Measurements from ENCODE around the gene IPO4. TPM values are rescaled to one million over a fixed set of nuclear protein-coding genes. Genes with fewer than 3 reads are reported as not detected.
A peak's percentile ranks its signal among the peaks of the same experiment; 100 is the strongest.

The IPO4 gene
- total and polyA plus RNA-seq, 2 of the 13 experiments (the other 11 are each of a cell fraction or from before 2014, with no cell fraction given) = 39.0 to 179 TPM

DNA sequence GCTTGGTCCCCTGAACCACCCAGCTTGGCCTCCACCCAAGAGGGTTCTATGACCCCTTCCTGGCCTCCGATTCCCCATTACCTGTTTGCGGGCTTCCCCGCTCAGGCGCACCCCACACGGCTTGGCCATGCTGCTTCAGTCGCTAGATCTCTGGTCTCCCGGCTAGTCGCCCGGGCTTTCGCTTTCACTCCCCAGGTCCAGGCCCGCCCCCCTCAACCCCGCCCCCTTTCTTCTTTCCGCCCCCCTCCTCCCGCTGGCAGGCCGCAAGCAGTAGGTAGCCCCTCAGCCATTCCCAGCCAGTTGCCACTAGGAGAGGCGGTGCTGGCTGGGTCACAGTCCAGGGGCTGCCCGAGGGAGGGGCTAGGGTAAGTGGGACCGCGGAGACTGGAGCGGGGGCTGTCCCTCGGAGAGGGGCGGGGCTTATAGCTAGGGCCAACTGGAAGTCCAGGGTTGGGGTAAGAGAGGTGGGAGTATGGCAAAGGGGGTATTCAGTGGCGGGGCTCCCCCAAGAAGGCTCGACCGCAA, 42.1 kb downstream of the IPO4 start, which contains the start of gene PSME2 (continued):
- TF ChIP-seq, protein P1, sequence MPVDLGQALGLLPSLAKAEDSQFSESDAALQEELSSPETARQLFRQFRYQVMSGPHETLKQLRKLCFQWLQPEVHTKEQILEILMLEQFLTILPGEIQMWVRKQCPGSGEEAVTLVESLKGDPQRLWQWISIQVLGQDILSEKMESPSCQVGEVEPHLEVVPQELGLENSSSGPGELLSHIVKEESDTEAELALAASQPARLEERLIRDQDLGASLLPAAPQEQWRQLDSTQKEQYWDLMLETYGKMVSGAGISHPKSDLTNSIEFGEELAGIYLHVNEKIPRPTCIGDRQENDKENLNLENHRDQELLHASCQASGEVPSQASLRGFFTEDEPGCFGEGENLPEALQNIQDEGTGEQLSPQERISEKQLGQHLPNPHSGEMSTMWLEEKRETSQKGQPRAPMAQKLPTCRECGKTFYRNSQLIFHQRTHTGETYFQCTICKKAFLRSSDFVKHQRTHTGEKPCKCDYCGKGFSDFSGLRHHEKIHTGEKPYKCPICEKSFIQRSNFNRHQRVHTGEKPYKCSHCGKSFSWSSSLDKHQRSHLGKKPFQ (CRISPR knock-in tag; IDR thresholded peaks at IDR 0.05; ENCODE audit: insufficient replicate concordance) = no peak
- TF ChIP-seq NFYB (CRISPR knock-in tag; IDR thresholded peaks at IDR 0.05) (peak; percentile 61), SMAD1 (CRISPR knock-in tag; IDR thresholded peaks at IDR 0.05; ENCODE audit: borderline replicate concordance, low read depth) (no peak), HNRNPLL (IDR thresholded peaks at IDR 0.05; ENCODE audit: low read depth, low read length, poor library complexity, severe bottlenecking) (peak; percentile 87), GFI1 (CRISPR knock-in tag; IDR thresholded peaks at IDR 0.05; ENCODE audit: borderline replicate concordance) (no peak), SP5 (CRISPR knock-in tag; IDR thresholded peaks at IDR 0.05; ENCODE audit: borderline replicate concordance, low read depth) (peak; percentile 95), ZNF329 (CRISPR knock-in tag; IDR thresholded peaks at IDR 0.05; ENCODE audit: low read depth) (no peak), PTBP1 (IDR thresholded peaks at IDR 0.05; ENCODE audit: low read depth, low read length, poor library complexity, severe bottlenecking) (peak; percentile 90), KLF9 (CRISPR knock-in tag; IDR thresholded peaks at IDR 0.05; ENCODE audit: low read depth) (no peak), ARNTL (CRISPR knock-in tag; IDR thresholded peaks at IDR 0.05) (no peak; the same call in 1 of the 2 replicates), ZNF788 (CRISPR knock-in tag; IDR thresholded peaks at IDR 0.05; ENCODE audit: borderline replicate concordance) (0 out of 2 replicates have a peak, but pooled peaks have one; percentile 80), ZFP90 (CRISPR knock-in tag; IDR thresholded peaks at IDR 0.05; ENCODE audit: borderline replicate concordance) (peak; percentile 21; the same call in 1 of the 2 replicates)
- TF ChIP-seq, protein P2, sequence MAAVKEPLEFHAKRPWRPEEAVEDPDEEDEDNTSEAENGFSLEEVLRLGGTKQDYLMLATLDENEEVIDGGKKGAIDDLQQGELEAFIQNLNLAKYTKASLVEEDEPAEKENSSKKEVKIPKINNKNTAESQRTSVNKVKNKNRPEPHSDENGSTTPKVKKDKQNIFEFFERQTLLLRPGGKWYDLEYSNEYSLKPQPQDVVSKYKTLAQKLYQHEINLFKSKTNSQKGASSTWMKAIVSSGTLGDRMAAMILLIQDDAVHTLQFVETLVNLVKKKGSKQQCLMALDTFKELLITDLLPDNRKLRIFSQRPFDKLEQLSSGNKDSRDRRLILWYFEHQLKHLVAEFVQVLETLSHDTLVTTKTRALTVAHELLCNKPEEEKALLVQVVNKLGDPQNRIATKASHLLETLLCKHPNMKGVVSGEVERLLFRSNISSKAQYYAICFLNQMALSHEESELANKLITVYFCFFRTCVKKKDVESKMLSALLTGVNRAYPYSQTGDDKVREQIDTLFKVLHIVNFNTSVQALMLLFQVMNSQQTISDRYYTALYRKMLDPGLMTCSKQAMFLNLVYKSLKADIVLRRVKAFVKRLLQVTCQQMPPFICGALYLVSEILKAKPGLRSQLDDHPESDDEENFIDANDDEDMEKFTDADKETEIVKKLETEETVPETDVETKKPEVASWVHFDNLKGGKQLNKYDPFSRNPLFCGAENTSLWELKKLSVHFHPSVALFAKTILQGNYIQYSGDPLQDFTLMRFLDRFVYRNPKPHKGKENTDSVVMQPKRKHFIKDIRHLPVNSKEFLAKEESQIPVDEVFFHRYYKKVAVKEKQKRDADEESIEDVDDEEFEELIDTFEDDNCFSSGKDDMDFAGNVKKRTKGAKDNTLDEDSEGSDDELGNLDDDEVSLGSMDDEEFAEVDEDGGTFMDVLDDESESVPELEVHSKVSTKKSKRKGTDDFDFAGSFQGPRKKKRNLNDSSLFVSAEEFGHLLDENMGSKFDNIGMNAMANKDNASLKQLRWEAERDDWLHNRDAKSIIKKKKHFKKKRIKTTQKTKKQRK (IDR thresholded peaks at IDR 0.05; ENCODE audit: low read length) = no peak
- TF ChIP-seq, protein P3, sequence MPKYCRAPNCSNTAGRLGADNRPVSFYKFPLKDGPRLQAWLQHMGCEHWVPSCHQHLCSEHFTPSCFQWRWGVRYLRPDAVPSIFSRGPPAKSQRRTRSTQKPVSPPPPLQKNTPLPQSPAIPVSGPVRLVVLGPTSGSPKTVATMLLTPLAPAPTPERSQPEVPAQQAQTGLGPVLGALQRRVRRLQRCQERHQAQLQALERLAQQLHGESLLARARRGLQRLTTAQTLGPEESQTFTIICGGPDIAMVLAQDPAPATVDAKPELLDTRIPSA (CRISPR knock-in tag; IDR thresholded peaks at IDR 0.05; ENCODE audit: borderline replicate concordance) = no peak
- TF ChIP-seq, protein P4, sequence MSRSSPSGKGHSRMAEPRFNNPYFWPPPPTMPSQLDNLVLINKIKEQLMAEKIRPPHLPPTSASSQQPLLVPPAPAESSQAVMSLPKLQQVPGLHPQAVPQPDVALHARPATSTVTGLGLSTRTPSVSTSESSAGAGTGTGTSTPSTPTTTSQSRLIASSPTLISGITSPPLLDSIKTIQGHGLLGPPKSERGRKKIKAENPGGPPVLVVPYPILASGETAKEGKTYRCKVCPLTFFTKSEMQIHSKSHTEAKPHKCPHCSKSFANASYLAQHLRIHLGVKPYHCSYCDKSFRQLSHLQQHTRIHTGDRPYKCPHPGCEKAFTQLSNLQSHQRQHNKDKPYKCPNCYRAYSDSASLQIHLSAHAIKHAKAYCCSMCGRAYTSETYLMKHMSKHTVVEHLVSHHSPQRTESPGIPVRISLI (CRISPR knock-in tag; IDR thresholded peaks at IDR 0.05; ENCODE audit: borderline replicate concordance) = no peak
- TF ChIP-seq, protein P5, sequence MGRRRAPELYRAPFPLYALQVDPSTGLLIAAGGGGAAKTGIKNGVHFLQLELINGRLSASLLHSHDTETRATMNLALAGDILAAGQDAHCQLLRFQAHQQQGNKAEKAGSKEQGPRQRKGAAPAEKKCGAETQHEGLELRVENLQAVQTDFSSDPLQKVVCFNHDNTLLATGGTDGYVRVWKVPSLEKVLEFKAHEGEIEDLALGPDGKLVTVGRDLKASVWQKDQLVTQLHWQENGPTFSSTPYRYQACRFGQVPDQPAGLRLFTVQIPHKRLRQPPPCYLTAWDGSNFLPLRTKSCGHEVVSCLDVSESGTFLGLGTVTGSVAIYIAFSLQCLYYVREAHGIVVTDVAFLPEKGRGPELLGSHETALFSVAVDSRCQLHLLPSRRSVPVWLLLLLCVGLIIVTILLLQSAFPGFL (CRISPR knock-in tag; IDR thresholded peaks at IDR 0.05) = no peak
- TF ChIP-seq, protein P6, sequence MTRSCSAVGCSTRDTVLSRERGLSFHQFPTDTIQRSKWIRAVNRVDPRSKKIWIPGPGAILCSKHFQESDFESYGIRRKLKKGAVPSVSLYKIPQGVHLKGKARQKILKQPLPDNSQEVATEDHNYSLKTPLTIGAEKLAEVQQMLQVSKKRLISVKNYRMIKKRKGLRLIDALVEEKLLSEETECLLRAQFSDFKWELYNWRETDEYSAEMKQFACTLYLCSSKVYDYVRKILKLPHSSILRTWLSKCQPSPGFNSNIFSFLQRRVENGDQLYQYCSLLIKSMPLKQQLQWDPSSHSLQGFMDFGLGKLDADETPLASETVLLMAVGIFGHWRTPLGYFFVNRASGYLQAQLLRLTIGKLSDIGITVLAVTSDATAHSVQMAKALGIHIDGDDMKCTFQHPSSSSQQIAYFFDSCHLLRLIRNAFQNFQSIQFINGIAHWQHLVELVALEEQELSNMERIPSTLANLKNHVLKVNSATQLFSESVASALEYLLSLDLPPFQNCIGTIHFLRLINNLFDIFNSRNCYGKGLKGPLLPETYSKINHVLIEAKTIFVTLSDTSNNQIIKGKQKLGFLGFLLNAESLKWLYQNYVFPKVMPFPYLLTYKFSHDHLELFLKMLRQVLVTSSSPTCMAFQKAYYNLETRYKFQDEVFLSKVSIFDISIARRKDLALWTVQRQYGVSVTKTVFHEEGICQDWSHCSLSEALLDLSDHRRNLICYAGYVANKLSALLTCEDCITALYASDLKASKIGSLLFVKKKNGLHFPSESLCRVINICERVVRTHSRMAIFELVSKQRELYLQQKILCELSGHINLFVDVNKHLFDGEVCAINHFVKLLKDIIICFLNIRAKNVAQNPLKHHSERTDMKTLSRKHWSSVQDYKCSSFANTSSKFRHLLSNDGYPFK (CRISPR knock-in tag; IDR thresholded peaks at IDR 0.05; ENCODE audit: borderline replicate concordance) = peak; percentile 89; the same call in 1 of the 2 replicates

Measured in HepG2 (cell line).